KOPT-K1 (cell line): ENCODE data around the gene MAPK13.
"Not testable (repeated sequence)": the region's sequence is repeated elsewhere in the genome, so short reads cannot be mapped to it uniquely, and the experiment has no call there.

Experiments used
- H3K27ac ChIP-seq: fragments of 200-600 bp; sonication (generic); 2 replicates; pipeline ENCODE4 v1.5.1; 2016; ENCODE audit warnings: antibody characterized with exemption, mild to moderate bottlenecking, low read depth, low read length; ENCODE audit not compliant: poor library complexity, severe bottlenecking
- H3K36me3 ChIP-seq: fragments of 200-600 bp; sonication (generic); 2 replicates; pipeline ENCODE4 v1.5.1; 2017; ENCODE audit warnings: antibody characterized with exemption, mild to moderate bottlenecking, low read length, moderate library complexity; ENCODE audit not compliant: insufficient read depth
- H3K9me3 ChIP-seq: fragments of 200-600 bp; sonication (generic); 2 replicates; pipeline ENCODE4 v1.5.1; 2017; ENCODE audit warnings: antibody characterized with exemption, low read length, mild to moderate bottlenecking; ENCODE audit not compliant: insufficient read depth, poor library complexity, severe bottlenecking

Gene MAPK13

GRCh38 chr6:36129941-36130666, at the start of gene MAPK13:
TSS of gene MAPK13 (plus strand) at chr6:36130513. CDS start at chr6:36130583, 70 bp downstream.
- no peaks in the 10 kb centered on the region for H3K36me3 ChIP-seq
- H3K27ac ChIP-seq: no peak within 1 kb of the TSS
- H3K9me3 ChIP-seq: no peaks in the 10 kb centered on the region

- H3K27ac ChIP-seq: no peak overlapping the region
- H3K9me3 ChIP-seq: peaks cover 44% of the 10 kb centered on the region
- H3K36me3 ChIP-seq: peaks cover 86% of the 10 kb centered on the region
These were observed 48.0 kb upstream of the MAPK13 start for GRCh38 chr6:36082318-36082717.

GRCh38 chr6:36083446-36083845, 46.9 kb upstream of the MAPK13 start:
- Histone ChIP-seq H3K9me3 (peaks cover 44% of the 10 kb centered on the region), H3K27ac (no peak overlapping the region), H3K36me3 (peaks cover 75% of the 10 kb centered on the region)

- H3K27ac ChIP-seq: not testable (repeated sequence)
- Histone ChIP-seq H3K36me3 (peaks cover 60% of the 10 kb centered on the region), H3K9me3 (peaks cover 19% of the 10 kb centered on the region)
These were observed 42.1 kb upstream of the MAPK13 start for GRCh38 chr6:36088204-36088603.

GRCh38 chr6:36089048-36089447, 41.3 kb upstream of the MAPK13 start:
- Histone ChIP-seq H3K36me3 (peaks cover 52% of the 10 kb centered on the region), H3K27ac (no peak overlapping the region), H3K9me3 (peaks cover 15% of the 10 kb centered on the region)

- Histone ChIP-seq H3K9me3 (no peaks in the 10 kb centered on the region), H3K36me3 (peaks cover 55% of the 10 kb centered on the region), H3K27ac (no peak overlapping the region)
These were observed 36.1 kb upstream of the MAPK13 start for GRCh38 chr6:36094238-36094637.

GRCh38 chr6:36094753-36095496, 35.4 kb upstream of the MAPK13 start:
- Histone ChIP-seq H3K9me3 (no peaks in the 10 kb centered on the region), H3K27ac (peak overlapping the region; percentile 16), H3K36me3 (peaks cover 55% of the 10 kb centered on the region)

- peak overlapping the region; percentile 16 for H3K27ac ChIP-seq
- H3K9me3 ChIP-seq: no peaks in the 10 kb centered on the region
- peaks cover 47% of the 10 kb centered on the region for H3K36me3 ChIP-seq
These were observed 34.6 kb upstream of the MAPK13 start for GRCh38 chr6:36095497-36096391.

- Histone ChIP-seq H3K9me3 (peaks cover 8% of the 10 kb centered on the region), H3K27ac (peak overlapping the region; percentile 81), H3K36me3 (peaks cover 23% of the 10 kb centered on the region)
These were observed 31.9 kb upstream of the MAPK13 start for GRCh38 chr6:36098253-36098919.

- Histone ChIP-seq H3K27ac (peak overlapping the region; percentile 81), H3K36me3 (peaks cover 30% of the 10 kb centered on the region), H3K9me3 (peaks cover 8% of the 10 kb centered on the region)
These were observed 31.2 kb upstream of the MAPK13 start for GRCh38 chr6:36098920-36099647.

- Histone ChIP-seq H3K36me3 (peaks cover 36% of the 10 kb centered on the region), H3K27ac (peak overlapping the region; percentile 81), H3K9me3 (peaks cover 8% of the 10 kb centered on the region)
These were observed 30.3 kb upstream of the MAPK13 start for GRCh38 chr6:36099869-36100483.

- peaks cover 36% of the 10 kb centered on the region for H3K36me3 ChIP-seq
- H3K9me3 ChIP-seq: peaks cover 8% of the 10 kb centered on the region
- H3K27ac ChIP-seq: peak overlapping the region; percentile 81
These were observed 28.6 kb upstream of the MAPK13 start for GRCh38 chr6:36101691-36102090.

- Histone ChIP-seq H3K27ac (peak overlapping the region; percentile 81), H3K36me3 (peaks cover 39% of the 10 kb centered on the region)
These were observed 27.5 kb upstream of the MAPK13 start for GRCh38 chr6:36102853-36103252.

GRCh38 chr6:36104836-36105235, 25.5 kb upstream of the MAPK13 start:
- Histone ChIP-seq H3K36me3 (peaks cover 58% of the 10 kb centered on the region), H3K27ac (no peak overlapping the region), H3K9me3 (peaks cover 8% of the 10 kb centered on the region)

More at GRCh38 chr6:36102853-36103252, 27.5 kb upstream of the MAPK13 start:
- peaks cover 8% of the 10 kb centered on the region for H3K9me3 ChIP-seq
